GM19452 (cell line): ENCODE data around the gene ARHGAP21.
A peak's percentile ranks its signal among the peaks of the same experiment; 100 is the strongest.
"Not testable (repeated sequence)": the region's sequence is repeated elsewhere in the genome, so short reads cannot be mapped to it uniquely, and the experiment has no call there.

ENCODE experiments used
- ATAC-seq: cut with Tn5 transposase; IDR thresholded peaks from one replicate; pipeline ENCODE4 v1.9.1; 2021; ENCODE audit not compliant: unreplicated experiment

Gene ARHGAP21

GRCh38 chr10:24685958-24686540 is 37.6 kb downstream of the ARHGAP21 start:
- no peak for ATAC-seq

- no peak for ATAC-seq
Measured at GRCh38 chr10:24683554-24683953, 40.1 kb downstream of the ARHGAP21 start.

- no peak for ATAC-seq
Measured at GRCh38 chr10:24681572-24682088, 42.1 kb downstream of the ARHGAP21 start.

DNA sequence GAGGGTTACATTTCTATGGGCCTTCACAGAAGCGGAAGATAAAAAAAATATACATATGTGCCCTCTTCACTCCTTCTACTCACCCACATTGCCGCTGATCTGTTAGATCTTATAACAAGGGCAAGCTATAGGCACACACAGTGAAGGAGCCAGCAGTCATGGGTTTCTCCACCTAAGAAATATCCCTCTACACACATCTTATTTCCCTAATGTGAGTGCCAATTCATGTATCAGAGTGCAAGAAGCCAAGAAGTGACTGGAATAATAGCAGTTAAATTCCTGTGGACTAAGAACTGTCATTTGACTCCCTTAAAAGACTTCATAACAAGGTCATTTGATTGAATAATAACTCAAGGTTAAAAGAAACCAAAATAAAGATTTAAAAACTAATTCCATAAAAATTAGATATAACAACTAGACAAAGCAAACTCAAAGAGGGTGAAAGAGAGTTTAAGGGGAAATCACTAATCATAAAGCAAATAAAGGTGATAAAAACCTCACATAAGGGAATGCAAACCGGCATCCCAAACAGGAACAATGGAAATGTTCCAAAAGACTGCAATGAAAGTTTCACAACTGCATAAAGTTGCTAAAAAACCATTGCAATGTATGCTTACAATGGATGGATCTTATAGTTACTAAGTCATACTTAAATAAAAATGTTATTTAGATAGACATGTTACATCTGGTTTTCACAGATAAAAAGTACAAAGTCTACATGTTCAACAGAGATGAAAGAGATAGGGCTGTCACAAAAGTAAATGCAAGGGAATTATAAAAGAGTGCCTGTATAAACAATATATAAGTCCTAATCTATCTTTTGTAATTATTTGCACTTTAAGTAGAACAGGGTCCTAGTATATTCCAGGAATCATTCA is 42.8 kb downstream of the ARHGAP21 start:
- no peak for ATAC-seq

- ATAC-seq, result no peak
Measured at GRCh38 chr10:24678757-24679156, 44.9 kb downstream of the ARHGAP21 start.

DNA sequence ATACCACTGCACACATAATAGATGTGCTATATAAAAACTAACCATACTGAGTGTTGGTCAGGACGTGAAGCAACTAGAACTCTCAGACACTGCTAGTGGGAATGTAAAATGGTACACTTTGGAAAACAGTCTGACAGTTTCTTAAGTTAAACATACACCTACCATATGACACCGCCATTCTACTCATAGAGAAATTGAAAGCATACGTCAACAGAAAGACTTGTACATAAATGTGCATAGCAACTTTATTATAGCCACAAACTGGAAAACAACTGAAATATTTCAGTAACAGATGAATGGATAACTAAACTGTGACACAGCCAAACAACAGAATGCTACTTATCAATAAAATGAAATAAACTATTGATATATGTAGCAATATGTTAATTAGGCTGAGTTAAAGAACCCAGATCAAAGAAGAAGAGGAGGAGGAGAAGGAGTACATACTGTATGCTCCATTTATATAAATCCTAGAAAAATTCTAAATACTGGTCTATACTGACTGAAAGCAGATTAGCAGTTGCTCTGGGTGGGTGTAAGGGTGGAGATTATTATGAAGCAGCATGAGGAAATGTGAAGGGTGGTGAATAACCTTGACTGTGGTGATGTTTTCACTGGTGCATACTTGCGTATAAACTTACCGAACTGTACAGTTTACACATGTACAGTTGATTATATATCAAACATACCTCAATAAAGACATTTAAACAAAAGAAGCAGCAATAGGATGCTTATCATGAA is 48.6 kb downstream of the ARHGAP21 start:
- ATAC-seq, result no peak

GRCh38 chr10:24670964-24671670 is 52.6 kb downstream of the ARHGAP21 start:
- ATAC-seq, result no peak

DNA sequence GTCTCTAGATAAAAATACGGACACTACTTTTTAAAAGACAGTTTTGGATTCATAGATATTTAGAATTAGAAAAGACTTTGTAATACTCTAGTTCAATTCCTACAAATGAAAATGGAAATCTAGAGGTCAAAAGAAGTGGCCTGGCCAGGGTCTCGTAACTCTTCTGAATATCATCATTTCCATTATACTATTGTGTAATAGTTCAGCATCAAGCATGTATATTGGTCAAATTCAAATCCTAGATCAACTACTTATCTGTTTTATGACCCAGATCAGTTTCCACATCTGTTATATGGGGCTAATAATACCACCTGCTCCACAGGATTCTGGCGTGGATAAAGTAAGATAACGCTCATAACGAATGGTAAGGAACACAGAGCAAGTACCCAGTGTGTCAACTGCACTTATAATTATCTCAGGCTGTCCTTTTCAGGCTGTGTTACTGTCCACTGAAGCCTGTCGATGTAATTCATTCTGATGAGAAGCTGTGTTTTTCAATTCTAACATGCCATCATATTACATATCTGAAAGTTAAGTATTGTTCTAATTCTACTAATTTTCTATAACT is 54.3 kb downstream of the ARHGAP21 start:
- ATAC-seq, result no peak

GRCh38 chr10:24668247-24668646 is 55.4 kb downstream of the ARHGAP21 start:
- ATAC-seq, result no peak

DNA sequence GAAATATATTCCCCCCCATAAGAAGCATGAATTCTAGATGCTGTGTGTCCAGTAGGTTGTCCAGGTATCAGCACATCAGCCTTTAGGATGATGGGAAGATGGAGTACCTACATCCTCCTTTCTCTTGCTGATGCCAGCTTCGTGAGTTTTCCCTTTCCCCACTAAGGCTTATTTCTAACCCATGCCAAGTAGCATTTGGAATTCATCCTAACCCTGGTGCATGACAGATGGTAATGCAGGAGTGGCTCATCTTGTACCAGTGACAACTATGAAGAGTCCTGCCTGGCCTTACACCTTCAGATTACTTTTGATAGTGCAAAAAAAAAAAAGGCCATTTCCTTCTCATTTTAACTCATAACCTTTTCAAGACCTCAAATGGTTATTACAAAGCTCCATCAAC is 58.7 kb downstream of the ARHGAP21 start:
- ATAC-seq, result no peak

- no peak for ATAC-seq
Measured at GRCh38 chr10:24661376-24661775, 62.3 kb downstream of the ARHGAP21 start.

DNA sequence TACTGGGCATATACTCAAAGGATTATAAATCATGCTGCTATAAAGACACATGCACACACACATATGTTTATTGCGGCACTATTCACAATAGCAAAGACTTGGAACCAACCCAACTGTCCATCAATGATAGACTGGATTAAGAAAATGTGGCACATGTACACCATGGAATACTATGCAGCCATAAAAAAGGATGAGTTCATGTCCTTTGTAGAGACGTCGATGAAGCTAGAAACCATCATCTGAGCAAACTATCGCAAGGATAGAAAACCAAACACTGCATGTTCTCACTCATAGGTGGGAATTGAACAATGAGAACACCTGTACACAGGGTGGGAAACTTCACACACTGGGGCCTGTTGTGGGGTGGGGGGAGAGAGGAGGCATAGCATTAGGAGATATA is 65.4 kb downstream of the ARHGAP21 start:
- ATAC-seq, result not testable (repeated sequence)

DNA sequence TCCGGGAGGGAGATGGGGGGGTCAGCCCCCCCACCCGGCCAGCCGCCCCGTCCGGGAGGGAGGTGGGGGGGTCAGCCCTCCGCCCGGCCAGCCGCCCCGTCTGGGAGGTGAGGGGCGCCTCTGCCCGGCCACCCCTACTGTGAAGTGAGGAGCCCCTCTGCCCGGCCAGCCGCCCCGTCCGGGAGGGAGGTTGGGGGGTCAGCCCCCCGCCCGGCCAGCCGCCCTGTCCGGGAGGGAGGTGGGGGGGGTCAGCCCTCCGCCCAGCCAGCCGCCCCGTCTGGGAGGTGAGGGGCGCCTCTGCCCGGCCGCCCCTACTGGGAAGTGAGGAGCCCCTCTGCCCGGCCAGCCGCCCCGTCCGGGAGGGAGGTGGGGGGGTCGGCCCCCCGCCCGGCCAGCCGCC is 67.4 kb downstream of the ARHGAP21 start:
- ATAC-seq, result not testable (repeated sequence)

DNA sequence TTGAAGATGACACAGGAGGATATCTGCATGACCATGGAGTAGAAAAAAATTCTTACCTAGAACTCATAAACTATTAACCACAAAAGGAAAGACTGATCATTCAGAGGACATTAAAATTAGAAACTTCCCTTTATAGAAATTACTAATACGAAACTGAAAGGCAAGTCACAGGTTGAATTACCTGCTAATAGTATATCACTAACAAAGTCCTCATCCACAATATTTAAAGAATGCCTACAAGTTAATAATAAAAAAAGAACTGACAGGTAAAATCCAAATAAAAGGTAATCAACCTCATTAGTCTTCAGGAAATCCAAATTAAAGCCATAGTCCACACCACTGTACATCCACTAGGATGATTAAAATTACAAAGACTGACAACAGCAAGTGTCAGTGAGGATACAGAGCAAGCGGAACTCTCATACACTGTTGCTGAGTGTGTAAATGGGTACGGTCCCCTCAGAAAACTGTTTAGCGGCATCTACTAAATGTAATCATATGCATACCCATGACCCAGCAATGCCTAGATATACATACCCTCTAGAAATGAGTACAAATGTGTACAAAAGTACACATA is 71.2 kb downstream of the ARHGAP21 start:
- peak; percentile 88 for ATAC-seq

- ATAC-seq, result peak; percentile 18
Measured at GRCh38 chr10:24651923-24652322, 71.8 kb downstream of the ARHGAP21 start.

- ATAC-seq, result no peak
Measured at GRCh38 chr10:24650669-24651391, 72.9 kb downstream of the ARHGAP21 start.

GRCh38 chr10:24645784-24646183 is 77.9 kb downstream of the ARHGAP21 start:
- no peak for ATAC-seq

GRCh38 chr10:24645022-24645421 is 78.7 kb downstream of the ARHGAP21 start:
- ATAC-seq, result no peak

DNA sequence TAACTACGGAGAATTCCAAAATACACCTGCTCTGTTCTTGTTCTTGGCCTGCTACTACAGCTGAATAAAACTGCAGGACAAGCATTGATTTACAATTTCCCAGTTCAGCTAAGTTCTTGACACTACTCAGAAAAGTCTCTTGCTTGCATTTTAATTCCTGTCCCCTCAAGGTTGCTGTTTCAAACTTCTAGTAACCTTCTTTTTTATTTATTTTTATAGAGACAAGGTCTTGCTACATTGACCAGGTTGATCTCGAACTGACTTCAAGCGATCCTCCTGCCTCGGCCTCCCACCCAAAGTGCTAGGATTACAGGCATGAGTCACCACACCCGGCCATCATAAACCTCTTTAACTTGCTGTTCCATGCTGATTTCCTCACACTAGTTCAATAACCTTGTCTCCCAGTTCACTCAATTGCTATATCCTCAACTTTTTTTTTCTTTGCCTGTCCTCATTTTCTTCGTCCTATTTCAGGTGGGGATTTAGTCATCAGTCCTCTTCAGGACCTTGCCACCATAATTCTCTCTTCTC is 79.9 kb downstream of the ARHGAP21 start:
- ATAC-seq, result peak; percentile 3
